GM18870 (cell line): ENCODE data around the gene AP5S1.

Experiments
- ATAC-seq: cut with Tn5 transposase; IDR thresholded peaks from one replicate; pipeline ENCODE4 v1.9.1; 2021; ENCODE audit warnings: moderate library complexity; ENCODE audit not compliant: unreplicated experiment

The AP5S1 gene, protein sequence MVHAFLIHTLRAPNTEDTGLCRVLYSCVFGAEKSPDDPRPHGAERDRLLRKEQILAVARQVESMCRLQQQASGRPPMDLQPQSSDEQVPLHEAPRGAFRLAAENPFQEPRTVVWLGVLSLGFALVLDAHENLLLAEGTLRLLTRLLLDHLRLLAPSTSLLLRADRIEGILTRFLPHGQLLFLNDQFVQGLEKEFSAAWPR

GRCh38 chr20:3820048-3820900 is at the start of gene AP5S1:
Gene AP5S1 (plus strand): TSS chr20:3820547. CDS start chr20:3822118, 1,571 bp downstream.
- ATAC-seq = peak; percentile 74

DNA sequence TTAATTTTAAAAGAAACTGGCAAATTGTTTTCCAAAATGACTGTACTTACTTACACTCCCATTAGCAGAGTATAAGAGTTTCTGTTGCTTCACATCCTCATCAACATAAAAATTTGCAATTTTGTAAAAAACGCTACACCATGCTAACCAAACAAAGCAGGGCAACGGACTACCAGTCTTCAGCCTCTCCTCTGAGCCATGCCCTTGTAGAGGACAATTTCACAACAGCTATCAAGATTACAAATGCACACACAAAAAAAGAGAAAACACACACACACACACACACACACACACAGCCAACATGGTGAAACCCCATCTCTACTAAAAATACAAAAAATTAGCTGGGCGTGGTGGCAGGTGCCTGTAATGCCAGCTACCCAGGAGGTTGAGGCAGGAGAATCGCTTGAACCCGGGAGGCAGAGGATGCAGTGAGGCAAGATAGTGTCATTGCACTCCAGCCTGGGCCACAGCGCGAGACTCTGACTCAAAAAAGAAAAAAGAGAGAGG is 48.7 kb upstream of the AP5S1 start:
- ATAC-seq = no peak

GRCh38 chr20:3775457-3776108 is 44.8 kb upstream of the AP5S1 start:
- ATAC-seq = no peak

DNA sequence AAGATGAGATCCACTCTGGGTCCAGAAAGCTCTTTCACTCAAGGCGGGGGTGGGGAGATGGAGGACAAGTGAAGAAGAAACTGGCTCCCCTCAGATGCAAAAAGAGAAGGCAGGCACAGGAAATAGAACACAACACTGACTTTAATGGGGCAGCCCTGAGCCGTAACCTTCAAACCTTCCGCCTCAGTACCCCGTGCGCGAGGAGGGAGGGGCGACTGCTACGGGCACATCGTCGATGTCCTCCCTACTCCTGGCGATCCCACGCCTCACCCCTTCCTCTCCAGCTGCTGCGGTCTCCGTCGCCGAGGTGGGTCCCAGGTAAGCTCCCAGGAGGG is 43.0 kb upstream of the AP5S1 start:
- no peak for ATAC-seq

DNA sequence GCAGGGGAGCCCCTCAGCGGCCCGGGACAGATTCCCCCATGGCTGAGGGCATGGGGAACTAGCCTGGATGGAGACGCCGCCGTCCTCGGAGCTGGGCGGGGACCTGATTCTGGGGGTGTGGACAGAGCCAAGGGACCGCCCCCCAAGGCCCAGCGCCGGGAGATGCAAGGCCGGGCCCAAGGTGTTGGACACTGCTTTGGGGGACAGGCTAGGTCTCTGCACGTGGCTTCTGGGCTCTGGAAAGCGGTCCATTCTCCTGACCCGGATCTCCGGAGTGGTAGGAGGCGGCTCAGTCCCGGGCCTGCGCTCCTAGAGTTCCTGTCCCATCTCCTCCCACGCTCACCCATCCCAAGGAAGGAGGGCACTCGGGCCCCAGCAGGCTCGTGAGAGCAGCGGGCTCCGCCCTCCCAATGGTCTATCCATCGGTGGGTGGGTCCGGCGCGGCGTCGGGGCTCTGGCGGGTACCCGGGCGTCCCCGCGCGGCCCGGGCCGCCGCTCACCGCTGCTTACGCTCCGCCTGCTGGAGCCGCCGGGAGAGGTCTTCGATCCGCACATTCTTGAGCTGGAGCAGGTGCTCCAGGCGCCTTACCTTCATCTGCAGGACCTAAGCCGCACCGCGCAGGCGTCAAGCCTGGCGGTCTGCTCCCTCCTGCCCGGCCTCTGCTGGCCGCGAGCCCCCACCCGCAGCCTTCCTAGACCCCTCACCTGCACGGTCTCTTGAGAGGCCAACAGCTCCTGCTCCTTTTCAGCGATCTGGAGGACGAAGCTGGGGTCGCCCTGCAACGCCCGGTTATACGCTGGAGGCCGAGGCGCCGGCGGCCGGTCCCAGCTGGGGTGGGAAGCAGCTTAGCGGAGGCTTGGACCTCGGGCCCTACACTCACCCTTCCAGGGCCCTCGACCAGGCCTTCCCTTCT is 42.4 kb upstream of the AP5S1 start:
- no peak for ATAC-seq

DNA sequence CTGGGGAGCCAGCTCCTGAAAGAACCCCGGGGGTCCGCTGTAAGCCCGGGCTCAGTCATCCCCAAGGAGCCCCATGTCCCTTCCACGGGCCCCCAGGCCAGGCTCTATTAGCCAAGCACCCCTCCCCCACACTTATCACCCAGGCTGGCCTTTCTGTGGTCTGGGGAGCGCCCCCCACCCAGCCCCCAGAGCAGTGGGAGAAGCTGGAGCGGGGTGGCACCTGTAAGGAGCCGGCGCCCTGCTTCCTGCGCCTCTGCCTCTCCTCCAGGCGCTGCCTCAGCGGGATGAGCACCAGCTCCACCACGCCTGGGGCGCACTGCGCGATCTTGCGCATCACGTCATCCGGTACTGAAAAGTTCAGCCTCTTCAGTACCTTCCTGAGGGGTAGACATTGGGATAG is 41.4 kb upstream of the AP5S1 start:
- no peak for ATAC-seq

DNA sequence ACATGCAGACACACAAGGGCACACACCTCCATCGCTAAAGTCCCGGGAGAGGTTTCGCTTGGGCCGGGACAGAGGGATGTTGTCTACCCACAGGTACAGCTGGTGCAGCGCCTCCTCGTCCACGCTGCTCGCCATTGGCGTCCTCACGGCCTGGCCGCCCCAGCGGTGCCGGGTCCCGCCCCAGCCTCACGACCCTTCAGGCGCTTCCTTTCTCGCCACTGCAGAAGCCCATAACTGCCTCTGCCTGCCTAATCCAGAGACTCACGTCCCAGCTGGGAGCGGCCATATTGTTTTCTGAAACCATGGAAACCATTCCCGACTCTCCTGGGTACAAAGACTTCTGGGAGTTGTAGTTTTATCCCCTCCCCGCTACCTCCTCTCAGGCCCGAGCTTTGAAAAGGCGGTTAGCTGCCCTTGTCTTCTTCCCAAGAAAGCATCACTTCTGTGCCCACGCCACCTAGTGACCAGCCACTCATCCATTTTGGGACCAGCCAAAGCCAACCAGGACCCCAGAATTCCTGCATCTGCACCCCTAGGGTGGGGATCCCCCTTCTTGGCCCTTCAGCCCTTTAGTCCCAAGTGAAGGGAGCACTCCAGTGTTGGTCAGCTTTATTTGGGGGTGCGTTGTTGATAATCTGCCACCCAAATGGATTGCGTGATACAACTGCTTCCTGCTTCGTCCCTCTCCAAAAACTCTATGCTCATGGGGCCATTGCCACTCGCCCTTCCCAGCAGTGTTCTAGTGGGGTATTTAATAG is 39.0 kb upstream of the AP5S1 start, which contains the start of gene SPEF1:
TSS of gene SPEF1 (minus strand) at position 296 of the 758 bp plus-strand sequence. CDS start at position 135, 161 bp downstream.
- ATAC-seq = peak; percentile 54

- no peak for ATAC-seq
Measured at GRCh38 chr20:3782597-3782996, 37.8 kb upstream of the AP5S1 start.

DNA sequence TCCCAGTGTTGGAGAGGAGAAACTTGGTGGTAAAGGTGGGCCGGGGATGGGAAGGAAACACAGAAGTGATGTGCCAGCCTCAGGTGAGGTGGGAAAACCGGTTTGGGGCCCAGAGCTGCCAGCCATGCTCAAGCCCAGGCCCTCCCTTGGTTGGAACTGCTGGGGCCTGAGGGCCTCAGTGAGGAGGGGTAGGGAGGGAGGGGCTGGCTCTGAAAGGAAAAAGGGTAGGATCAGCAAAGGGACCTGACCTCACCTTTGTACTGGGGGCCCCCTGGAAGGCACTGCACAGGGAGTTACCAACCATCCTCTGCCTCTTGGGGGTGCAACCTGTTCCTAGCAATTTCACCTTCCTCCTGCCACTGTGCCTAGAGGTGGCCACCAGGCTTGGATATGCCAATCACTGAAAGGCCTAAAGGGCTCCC is 37.3 kb upstream of the AP5S1 start:
- ATAC-seq = no peak

DNA sequence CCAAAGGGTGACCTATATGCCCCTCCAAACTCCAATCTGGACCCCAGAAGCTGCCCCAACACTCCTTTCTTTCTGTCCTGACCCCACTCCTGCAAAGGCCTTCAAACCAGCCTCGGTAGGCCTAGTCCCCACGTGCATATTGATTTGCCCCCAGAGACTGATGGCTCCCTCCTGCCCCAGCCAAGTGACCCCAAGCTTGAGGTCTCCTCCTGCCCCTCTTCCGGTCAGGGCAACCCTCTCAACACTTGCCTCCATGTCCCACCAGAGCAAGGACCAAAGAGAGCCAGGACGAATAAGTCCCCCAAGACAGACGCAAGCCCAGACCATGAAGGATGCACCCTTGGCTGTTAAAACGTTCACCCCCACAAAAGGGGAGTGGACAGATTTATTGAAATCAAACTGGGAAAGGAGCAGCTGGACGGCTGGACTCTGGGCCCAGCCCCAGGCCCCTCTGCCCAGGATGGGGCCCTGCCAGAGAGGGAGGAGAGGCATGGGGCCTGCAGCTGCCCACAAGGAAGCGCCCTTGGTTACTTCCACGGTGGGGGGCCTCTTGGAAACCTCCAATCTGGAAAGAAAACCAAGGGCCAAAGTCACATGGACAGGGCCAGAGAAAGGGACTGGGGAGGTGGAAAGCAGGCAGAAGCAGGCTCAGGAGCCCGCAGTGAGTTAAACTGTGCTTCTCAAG is 36.7 kb upstream of the AP5S1 start:
- ATAC-seq = no peak

DNA sequence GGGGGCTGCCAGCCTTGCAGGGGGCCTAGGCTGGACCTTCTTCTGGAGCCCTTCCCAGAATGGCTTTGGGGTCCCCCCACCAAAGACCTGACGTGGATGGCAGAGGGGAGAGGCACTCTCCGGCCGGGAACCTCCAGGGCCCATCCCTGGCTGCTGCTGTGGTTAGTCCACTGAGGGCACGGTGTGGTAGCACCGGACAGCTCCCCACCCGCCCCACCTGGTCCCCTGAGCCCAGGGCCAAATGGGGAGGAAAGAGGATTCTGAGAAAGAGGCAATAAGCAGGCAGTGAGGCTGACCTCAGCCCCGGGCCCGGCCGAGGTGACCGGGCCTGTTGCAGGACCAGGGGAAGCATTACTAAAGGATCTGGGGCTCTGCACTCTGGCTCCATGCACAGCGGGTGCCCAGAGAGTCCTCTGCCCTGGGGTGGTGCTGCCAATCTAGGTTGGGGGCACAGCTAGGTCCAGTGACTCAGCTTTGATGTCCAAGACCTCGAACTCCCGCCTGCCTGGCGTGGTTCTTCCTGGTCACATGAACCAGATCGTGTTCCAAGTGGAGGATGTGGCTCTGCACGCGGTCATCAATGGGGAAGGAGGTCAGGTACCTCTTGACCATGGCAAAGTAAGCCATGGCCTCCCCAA is 36.0 kb upstream of the AP5S1 start:
- no peak for ATAC-seq

DNA sequence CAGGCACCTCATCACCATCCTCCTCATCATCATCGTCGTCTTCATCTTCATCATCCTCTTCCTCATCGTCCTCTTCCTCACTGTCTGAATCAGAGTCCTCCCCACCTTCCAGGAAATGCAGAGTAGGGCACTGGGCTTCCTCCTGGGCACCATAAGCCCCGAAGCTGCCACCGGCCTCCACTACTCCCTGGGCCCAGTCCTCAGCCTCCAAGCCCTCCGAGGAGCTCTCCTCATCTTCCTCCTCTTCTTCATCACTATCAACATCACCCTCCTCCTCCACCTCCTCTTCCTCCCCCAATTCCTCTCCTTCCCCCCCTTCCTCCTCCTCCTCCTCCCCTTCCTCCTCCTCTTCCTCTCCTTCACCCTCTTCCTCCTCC is 35.5 kb upstream of the AP5S1 start:
- ATAC-seq = no peak

GRCh38 chr20:3785240-3786125 is 34.9 kb upstream of the AP5S1 start:
- no peak for ATAC-seq

DNA sequence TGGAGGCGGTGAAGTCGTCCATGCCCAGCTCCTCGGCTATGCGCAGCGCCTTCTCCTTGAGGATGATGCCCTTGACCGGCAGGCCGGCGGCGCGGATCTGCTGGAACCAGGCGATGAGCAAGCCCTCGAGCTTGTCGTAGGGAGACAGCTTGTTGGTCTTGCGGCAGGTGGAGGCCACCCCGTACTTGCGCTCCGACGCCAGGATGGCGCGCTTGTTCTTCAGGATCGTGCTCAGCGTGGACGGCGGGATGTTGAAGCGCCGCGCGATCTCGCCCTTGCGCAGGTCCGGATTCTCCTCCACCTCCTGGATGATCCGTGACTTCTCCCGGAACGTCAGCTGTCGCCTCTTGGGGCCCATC is 34.2 kb upstream of the AP5S1 start:
- no peak for ATAC-seq

GRCh38 chr20:3786665-3787323 is 33.6 kb upstream of the AP5S1 start, which contains the start of gene CENPB:
Gene CENPB (minus strand): TSS chr20:3786740. CDS start chr20:3786483, 257 bp downstream.
- no peak for ATAC-seq

GRCh38 chr20:3787324-3788014 is 32.9 kb upstream of the AP5S1 start:
- ATAC-seq = no peak

DNA sequence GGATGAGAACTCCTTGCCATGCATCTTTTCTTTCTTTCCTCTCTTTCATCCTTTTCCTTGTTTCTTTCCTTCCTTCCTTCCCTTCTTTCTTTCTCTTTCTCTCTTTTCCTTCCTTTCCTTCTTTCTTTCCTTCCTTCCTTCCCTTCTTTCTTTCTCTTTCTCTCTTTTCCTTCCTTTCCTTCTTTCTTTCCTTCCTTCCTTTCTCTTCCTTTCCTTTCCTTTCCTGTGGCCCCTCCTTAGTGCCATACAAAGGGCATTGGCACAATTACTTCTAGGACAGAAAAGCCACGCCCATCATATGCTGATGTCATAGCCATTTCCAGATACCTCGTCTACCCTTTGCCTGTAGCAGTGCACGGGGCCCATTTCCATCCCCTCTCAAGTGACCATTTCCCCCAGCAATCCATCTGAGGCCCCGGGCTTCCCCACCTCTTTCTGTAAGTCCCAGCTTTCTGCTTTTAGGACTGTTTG is 31.6 kb upstream of the AP5S1 start:
- no peak for ATAC-seq
